Measurements from ENCODE around the gene RPL19.

DNA sequence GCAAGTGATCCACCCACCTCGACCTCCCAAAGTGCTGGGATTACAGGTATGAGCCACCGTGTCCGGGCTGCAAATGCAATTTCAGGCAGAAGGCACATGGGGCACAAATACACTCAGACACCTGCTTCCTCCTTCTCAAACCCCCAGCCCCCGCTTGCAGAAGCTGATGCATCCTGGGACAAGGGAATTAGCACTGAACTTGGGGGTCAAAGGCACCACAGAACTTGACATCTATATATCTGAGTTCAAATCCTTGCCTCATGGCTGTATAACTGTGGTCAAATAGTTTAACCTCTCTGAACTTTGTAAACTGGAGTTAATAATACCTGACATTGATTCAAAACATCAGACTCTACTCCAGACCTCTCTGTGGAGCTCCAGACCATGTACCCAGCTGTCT is 30.0 kb upstream of the RPL19 start:
- TF ChIP-seq, protein P1, sequence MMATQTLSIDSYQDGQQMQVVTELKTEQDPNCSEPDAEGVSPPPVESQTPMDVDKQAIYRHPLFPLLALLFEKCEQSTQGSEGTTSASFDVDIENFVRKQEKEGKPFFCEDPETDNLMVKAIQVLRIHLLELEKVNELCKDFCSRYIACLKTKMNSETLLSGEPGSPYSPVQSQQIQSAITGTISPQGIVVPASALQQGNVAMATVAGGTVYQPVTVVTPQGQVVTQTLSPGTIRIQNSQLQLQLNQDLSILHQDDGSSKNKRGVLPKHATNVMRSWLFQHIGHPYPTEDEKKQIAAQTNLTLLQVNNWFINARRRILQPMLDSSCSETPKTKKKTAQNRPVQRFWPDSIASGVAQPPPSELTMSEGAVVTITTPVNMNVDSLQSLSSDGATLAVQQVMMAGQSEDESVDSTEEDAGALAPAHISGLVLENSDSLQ (IDR thresholded peaks at IDR 0.05): no peak
- TF ChIP-seq NFRKB (IDR thresholded peaks at IDR 0.05) (no peak), BHLHE40 (IDR thresholded peaks at IDR 0.05; ENCODE audit: borderline replicate concordance) (no peak), ELF4 (IDR thresholded peaks at IDR 0.05) (no peak), L3MBTL2 (conservative IDR thresholded peaks at IDR 0.05) (no peak), FOXM1 (IDR thresholded peaks at IDR 0.05; ENCODE audit: borderline replicate concordance) (no peak), TARDBP (IDR thresholded peaks at IDR 0.05) (no peak), FOXA1 (IDR thresholded peaks at IDR 0.05) (no peak), SUZ12 (IDR thresholded peaks at IDR 0.05) (no peak), ARNT (IDR thresholded peaks at IDR 0.05) (no peak), FOXK2 (IDR thresholded peaks at IDR 0.05) (no peak), ZNF384 (IDR thresholded peaks at IDR 0.05) (no peak)
